GM19099 (cell line): Measurements from ENCODE around the gene AJAP1.

Experiments
- POLR2A ChIP-seq: IDR thresholded peaks from 3 replicates; pipeline ENCODE4 v1.6.1; 2011; ENCODE audit warnings: low read depth; ENCODE audit not compliant: insufficient read length; ENCODE audit errors: extremely low read depth

The AJAP1 gene

GRCh38 chr1:4700801-4701200 lies 46.4 kb downstream of the AJAP1 start:
- TF ChIP-seq POLR2A, result no peak

DNA sequence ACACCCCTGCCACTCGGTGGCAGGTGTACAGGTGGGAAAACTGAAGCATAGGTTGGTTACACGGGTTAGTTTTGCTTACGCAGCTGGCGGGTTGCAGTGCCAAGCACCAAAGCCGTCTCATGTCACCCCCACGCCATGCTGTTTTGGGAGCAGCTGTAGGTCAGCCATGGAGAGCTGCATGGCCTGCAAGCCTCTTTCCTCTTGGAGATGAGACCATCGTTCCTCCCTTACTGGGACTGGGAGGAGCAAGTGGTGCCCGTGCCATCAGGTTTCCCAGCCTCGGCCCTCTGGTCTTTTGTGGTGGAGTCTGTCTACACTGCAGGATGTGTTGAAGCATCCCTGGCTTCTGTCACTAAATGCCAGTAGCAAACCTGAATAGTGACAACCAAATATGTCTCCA lies 46.9 kb downstream of the AJAP1 start:
- TF ChIP-seq POLR2A, result no peak

- no peak for TF ChIP-seq POLR2A
These were observed 48.1 kb downstream of the AJAP1 start for GRCh38 chr1:4702464-4702863.

- TF ChIP-seq POLR2A, result no peak
These were observed 48.5 kb downstream of the AJAP1 start for GRCh38 chr1:4702932-4703331.

GRCh38 chr1:4703646-4704045 lies 49.2 kb downstream of the AJAP1 start:
- no peak for TF ChIP-seq POLR2A

GRCh38 chr1:4708840-4709507 lies 54.6 kb downstream of the AJAP1 start:
- no peak for TF ChIP-seq POLR2A

DNA sequence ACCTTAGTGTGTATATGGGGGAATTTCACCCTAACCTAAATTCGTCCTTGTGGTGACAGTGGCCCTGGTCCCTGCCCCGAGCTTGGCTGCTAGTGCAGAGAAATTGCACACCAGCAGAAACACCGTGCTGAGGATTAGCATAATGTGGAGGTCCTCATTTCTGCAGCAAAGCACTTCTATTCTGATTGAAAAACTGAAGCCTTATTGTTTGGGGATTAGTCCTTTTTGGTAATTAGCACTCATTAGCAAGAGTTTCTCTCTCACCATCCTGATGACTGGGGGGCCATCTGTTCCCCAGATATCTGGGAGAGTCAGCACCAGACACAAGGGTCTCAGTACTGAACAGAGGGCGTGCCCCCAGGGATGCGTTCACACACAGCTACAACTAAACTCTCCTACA lies 55.2 kb downstream of the AJAP1 start:
- TF ChIP-seq POLR2A, result no peak

DNA sequence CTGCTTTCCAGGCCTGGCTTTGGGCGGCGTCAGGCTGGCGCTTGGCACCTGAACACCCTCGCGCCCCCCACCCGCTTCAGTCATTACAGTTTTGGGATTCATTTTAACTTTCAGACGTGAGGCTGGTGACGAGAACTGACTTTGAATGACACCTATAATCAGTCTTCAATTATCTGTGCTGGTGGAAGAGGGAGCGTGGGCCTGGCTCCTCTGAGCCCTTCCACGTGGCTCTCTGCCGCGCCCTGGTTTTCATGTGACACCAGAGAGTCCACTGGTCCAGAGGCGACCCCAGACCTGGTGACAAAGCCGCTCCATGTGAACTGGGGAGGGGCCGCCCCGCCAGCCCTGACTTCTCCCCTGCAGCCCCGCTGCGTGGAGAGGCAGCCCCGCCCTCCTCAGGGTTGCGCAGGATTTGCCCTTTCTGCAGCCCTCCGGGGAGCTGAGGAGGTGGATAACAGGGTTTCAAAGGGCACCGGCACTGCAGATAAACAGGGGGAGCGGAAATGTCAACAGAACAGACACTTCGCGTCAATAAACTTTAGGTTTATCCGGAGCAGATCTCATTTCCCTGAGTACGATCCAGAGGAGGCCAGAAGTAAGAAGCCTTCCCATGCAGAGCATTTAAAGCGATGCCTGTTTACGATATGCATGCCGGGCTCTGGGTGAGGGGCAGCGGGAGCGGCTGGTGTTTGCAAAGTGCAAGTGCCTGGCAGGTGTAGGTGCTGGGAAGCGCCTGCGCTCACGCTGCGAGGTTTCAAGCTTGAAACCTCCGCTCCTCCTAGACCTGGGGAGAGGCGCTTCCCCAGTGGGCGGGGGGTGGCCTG lies 56.4 kb downstream of the AJAP1 start:
- TF ChIP-seq POLR2A, result no peak

- TF ChIP-seq POLR2A, result no peak
These were observed 57.2 kb downstream of the AJAP1 start for GRCh38 chr1:4711416-4712275.

DNA sequence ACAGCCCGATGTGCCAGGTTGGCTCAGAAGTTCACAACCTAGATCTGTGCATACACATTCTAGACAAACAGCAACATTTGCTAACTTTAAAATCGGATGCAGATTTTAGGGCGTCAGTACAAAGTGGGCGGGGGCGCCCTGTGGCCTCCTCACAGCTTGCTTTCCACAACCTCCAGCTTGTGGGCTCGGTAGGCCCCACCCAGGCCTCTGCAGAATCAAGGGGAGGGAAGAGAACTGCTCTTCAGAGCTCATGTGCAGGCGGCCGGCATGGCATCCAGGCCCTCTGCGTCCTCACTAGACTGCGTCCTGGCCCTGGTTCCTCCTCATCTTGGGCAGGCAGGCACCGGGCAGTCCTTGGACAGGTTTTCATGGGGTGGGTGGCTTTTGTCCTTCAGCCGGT lies 59.3 kb downstream of the AJAP1 start:
- no peak for TF ChIP-seq POLR2A

DNA sequence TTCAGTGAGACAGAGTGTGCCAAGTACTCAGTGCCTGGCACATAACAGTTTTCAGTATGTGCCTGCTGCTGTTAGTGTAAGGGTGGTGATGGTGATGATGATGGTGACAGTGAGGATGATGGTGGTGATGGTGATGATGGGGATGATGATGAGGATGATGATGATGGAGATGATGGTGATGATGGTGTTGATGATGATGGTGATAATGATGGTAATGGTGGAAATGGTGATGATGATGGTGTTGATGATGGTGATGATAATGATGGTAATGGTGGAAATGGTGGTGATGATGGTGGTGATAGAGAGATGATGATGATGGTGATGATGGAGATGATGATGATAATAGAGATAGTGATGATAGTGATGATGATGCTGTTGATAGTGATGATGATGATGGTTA lies 62.0 kb downstream of the AJAP1 start:
- TF ChIP-seq POLR2A, result no peak

GRCh38 chr1:4718071-4718470 lies 63.7 kb downstream of the AJAP1 start:
- TF ChIP-seq POLR2A, result no peak

DNA sequence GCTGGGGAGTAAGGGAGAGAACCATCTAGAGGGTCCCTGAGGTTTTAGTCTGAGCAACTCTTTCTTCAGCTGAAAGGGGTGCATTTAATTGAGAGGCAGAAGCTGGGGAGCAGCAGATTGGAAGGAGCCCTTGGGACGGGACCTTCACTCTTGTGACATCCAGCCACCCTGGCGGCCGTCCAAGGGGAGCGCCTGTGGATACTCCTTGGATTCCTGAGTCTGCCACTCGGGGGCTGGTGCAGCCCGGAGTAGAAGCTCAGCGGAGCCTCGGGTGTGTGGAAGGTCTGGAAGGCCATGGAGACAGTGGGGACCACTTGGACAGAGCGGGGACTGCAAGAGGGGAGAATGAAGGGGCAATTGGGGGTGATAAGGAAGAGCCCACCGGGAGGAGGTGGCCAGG lies 68.7 kb downstream of the AJAP1 start:
- TF ChIP-seq POLR2A, result no peak

- TF ChIP-seq POLR2A, result no peak
These were observed 69.6 kb downstream of the AJAP1 start for GRCh38 chr1:4724001-4724400.

DNA sequence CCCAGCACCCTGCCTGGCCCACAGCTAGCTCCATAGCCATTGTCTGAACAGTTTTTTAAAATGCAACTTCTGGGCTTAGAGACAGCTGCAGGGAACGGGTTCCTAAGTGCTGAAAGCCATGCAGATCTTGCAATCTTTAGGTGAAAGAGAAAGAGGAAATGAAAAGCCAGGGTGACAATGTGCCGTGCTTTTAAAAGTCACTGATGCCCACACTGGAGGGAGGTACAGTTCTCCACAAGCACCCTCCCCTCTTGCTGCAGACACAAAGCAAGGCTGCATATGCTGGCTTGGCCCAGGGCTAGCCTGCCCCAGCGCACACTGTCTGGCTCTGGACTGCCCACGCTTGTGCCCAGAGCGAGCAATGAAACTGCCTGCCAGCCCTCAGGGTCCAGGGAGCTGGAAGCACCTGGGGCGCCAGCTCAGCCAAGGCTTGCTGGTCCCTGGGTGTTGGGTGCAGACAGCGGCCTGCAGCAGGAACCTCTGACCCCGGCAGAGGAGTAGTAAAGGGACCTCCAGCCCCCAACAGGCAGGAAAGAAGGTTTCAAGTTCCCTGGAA lies 70.4 kb downstream of the AJAP1 start:
- TF ChIP-seq POLR2A, result no peak
